GM12872 (cell line): ENCODE data around the gene CAPZB.

Experiments
- CTCF ChIP-seq: IDR thresholded peaks from 3 replicates; pipeline ENCODE4 v1.5.1; 2011; ENCODE audit warnings: low read depth, mild to moderate bottlenecking, low read length, moderate library complexity; ENCODE audit not compliant: insufficient read depth

CAPZB gene

GRCh38 chr1:19485362-19486187, at the start of gene CAPZB:
CAPZB (minus strand) TSS chr1:19485539; CDS start chr1:19485438, 101 bp downstream.
- TF ChIP-seq CTCF: no peak

GRCh38 chr1:19534281-19534680, 48.9 kb upstream of the CAPZB start:
- TF ChIP-seq CTCF: no peak

GRCh38 chr1:19533626-19534025, 48.3 kb upstream of the CAPZB start:
- no peak for TF ChIP-seq CTCF

- TF ChIP-seq CTCF: no peak
Observed at GRCh38 chr1:19532519-19532918, 47.2 kb upstream of the CAPZB start.

- no peak for TF ChIP-seq CTCF
Observed at GRCh38 chr1:19529664-19530063, 44.3 kb upstream of the CAPZB start.

- no peak for TF ChIP-seq CTCF
Observed at GRCh38 chr1:19528438-19528837, 43.1 kb upstream of the CAPZB start.

GRCh38 chr1:19525607-19526545, 40.5 kb upstream of the CAPZB start:
- TF ChIP-seq CTCF: no peak
